Left lobe of liver (tissue), 2 donors: ENCODE data around the gene ATP9A. TPM values are rescaled to one million over a fixed set of nuclear protein-coding genes. Genes with fewer than 3 reads are reported as not detected.
"Not testable (repeated sequence)": the region's sequence is repeated elsewhere in the genome, so short reads cannot be mapped to it uniquely, and the experiment has no call there.

Experiments
- ATAC-seq: fragments of 200-7000 bp; cut with Tn5 transposase; one replicate; pipeline ENCODE4 v1.9.1; 2020; ENCODE audit warnings: mild to moderate bottlenecking, moderate library complexity
- DNase-seq: peaks from one replicate; pipeline ENCODE4 v3.0.0-alpha.2; 2020; ENCODE audit warnings: low spot score
- total RNA-seq: library from RNA; stranded (reverse); gene quantifications from one replicate; pipeline ENCODE4 v1.2.1, GENCODE V29; 2021
- donor health status: DM: no; HTN: no; CAD: no; lungs with moderate emphysema.
- donor health status: DM: no; HTN: yes; CAD: no.

Gene ATP9A
- total RNA-seq, 1 donor from 2014 or later, result 12.1 TPM

GRCh38 chr20:51729771-51730170, 38.4 kb downstream of the ATP9A start:
- no peak for ATAC-seq
- DNase-seq, result no peak

GRCh38 chr20:51728737-51729136, 39.5 kb downstream of the ATP9A start:
- no peak for ATAC-seq

GRCh38 chr20:51727872-51728271, 40.3 kb downstream of the ATP9A start:
- ATAC-seq, result no peak
- DNase-seq, result no peak

More at GRCh38 chr20:51728737-51729136, 39.5 kb downstream of the ATP9A start:
- no peak for DNase-seq

- DNase-seq (no peak), ATAC-seq (no peak)
These were observed 42.5 kb downstream of the ATP9A start for GRCh38 chr20:51725584-51726176.

- not testable (repeated sequence) for DNase-seq, ATAC-seq
These were observed 45.2 kb downstream of the ATP9A start for GRCh38 chr20:51723026-51723425.

GRCh38 chr20:51722246-51722645, 45.9 kb downstream of the ATP9A start:
- ATAC-seq, DNase-seq: not testable (repeated sequence)

GRCh38 chr20:51720854-51721253, 47.3 kb downstream of the ATP9A start:
- DNase-seq (no peak), ATAC-seq (no peak)

GRCh38 chr20:51720384-51720783, 47.8 kb downstream of the ATP9A start:
- no peak for ATAC-seq
- no peak for DNase-seq

- DNase-seq (no peak), ATAC-seq (no peak)
These were observed 52.4 kb downstream of the ATP9A start for GRCh38 chr20:51715856-51716185.

GRCh38 chr20:51715163-51715855, 52.9 kb downstream of the ATP9A start:
- ATAC-seq, result no peak
- DNase-seq, result no peak

- DNase-seq, result no peak
- no peak for ATAC-seq
These were observed 55.0 kb downstream of the ATP9A start for GRCh38 chr20:51713213-51713598.

- DNase-seq, result no peak
- peak; percentile 32 for ATAC-seq
These were observed 55.5 kb downstream of the ATP9A start for GRCh38 chr20:51712501-51713212.

- ATAC-seq, result no peak
- DNase-seq, result no peak
These were observed 56.8 kb downstream of the ATP9A start for GRCh38 chr20:51711426-51711825.

- ATAC-seq, result no peak
These were observed 57.8 kb downstream of the ATP9A start for GRCh38 chr20:51710361-51710894.

GRCh38 chr20:51705400-51705799, 62.8 kb downstream of the ATP9A start:
- no peak for DNase-seq
- no peak for ATAC-seq

More at GRCh38 chr20:51710361-51710894, 57.8 kb downstream of the ATP9A start:
- no peak for DNase-seq

GRCh38 chr20:51703400-51704287, 64.5 kb downstream of the ATP9A start:
- no peak for DNase-seq

GRCh38 chr20:51702556-51702955, 65.6 kb downstream of the ATP9A start:
- DNase-seq (no peak), ATAC-seq (no peak)

More at GRCh38 chr20:51703400-51704287, 64.5 kb downstream of the ATP9A start:
- ATAC-seq, result peak; percentile 76

- DNase-seq (no peak), ATAC-seq (peak; percentile 86)
These were observed 67.3 kb downstream of the ATP9A start for GRCh38 chr20:51700809-51701285.

GRCh38 chr20:51698252-51698651, 69.9 kb downstream of the ATP9A start:
- DNase-seq (no peak), ATAC-seq (no peak)

- no peak for ATAC-seq
- no peak for DNase-seq
These were observed 70.9 kb downstream of the ATP9A start for GRCh38 chr20:51697096-51697826.
